SK-N-SH (cell line): ENCODE measurements around the gene SPATA19.

ENCODE experiments used
- CHD2 ChIP-seq: fragments of 150-350 bp; IDR thresholded peaks from 2 replicates; pipeline ENCODE4 v1.6.1; 2018; ENCODE audit warnings: low read length; ENCODE audit not compliant: partially characterized antibody
- GATA2 ChIP-seq: sonication (generic); formaldehyde crosslinking; IDR thresholded peaks from 2 replicates; pipeline ENCODE4 v1.5.0; 2020; ENCODE audit warnings: mild to moderate bottlenecking, missing genetic modification reagents
- POLR2AphosphoS5 ChIP-seq: IDR thresholded peaks from 2 replicates; pipeline ENCODE4 v1.6.1; 2012; ENCODE audit warnings: low read depth, low read length
- RAD21 ChIP-seq: IDR thresholded peaks from 2 replicates; pipeline ENCODE4 v1.6.1; 2012; ENCODE audit warnings: mild to moderate bottlenecking, low read length
- TF ChIP-seq, protein P1 (sequence below): IDR thresholded peaks from 2 replicates; pipeline ENCODE4 v1.4.0; 2012; ENCODE audit warnings: low read depth, borderline replicate concordance
- TF ChIP-seq, protein P2 (sequence below): fragments of 200-600 bp; sonication (generic); IDR thresholded peaks from 2 replicates; pipeline ENCODE4 v1.6.1; 2017; ENCODE audit warnings: antibody characterized with exemption, mild to moderate bottlenecking, moderate library complexity
- TF ChIP-seq, protein P3 (sequence below): fragments of 150-350 bp; IDR thresholded peaks from 2 replicates; pipeline ENCODE4 v1.6.1; 2017; ENCODE audit warnings: antibody characterized with exemption, low read length, low read depth, borderline replicate concordance
- TF ChIP-seq, protein P4 (sequence below): fragments of 150-350 bp; IDR thresholded peaks from 2 replicates; pipeline ENCODE4 v1.6.1; 2016; ENCODE audit warnings: mild to moderate bottlenecking, low read depth, low read length
- TF ChIP-seq, protein P5 (sequence below): IDR thresholded peaks from 2 replicates; pipeline ENCODE4 v1.4.0; 2012; ENCODE audit warnings: low read depth

DNA sequence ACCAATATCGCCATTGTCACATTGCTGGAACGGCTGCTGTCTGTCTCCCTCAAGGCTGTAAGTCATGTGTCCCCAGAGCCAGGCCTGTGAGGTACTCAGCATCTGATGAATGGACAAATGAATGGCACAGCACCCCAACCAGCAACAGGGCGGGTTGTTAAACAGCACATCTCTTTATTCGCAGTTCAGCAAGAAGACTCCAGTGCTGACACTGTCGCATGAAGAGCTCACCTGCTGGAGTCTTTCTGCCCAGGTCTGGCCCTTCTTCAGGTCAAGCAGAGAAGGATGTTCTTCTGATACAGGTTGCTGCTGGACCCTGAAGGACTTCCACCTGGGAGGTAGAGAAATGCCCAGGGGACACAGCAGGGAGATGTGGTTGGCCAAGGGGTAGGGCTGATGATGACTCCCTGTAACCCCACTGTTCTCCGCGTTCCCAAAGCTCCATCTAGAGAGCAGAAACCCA is 4.8 kb downstream of the SPATA19 start:
- TF ChIP-seq, protein P1, sequence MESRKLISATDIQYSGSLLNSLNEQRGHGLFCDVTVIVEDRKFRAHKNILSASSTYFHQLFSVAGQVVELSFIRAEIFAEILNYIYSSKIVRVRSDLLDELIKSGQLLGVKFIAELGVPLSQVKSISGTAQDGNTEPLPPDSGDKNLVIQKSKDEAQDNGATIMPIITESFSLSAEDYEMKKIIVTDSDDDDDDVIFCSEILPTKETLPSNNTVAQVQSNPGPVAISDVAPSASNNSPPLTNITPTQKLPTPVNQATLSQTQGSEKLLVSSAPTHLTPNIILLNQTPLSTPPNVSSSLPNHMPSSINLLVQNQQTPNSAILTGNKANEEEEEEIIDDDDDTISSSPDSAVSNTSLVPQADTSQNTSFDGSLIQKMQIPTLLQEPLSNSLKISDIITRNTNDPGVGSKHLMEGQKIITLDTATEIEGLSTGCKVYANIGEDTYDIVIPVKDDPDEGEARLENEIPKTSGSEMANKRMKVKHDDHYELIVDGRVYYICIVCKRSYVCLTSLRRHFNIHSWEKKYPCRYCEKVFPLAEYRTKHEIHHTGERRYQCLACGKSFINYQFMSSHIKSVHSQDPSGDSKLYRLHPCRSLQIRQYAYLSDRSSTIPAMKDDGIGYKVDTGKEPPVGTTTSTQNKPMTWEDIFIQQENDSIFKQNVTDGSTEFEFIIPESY = no peak
- TF ChIP-seq, protein P2, sequence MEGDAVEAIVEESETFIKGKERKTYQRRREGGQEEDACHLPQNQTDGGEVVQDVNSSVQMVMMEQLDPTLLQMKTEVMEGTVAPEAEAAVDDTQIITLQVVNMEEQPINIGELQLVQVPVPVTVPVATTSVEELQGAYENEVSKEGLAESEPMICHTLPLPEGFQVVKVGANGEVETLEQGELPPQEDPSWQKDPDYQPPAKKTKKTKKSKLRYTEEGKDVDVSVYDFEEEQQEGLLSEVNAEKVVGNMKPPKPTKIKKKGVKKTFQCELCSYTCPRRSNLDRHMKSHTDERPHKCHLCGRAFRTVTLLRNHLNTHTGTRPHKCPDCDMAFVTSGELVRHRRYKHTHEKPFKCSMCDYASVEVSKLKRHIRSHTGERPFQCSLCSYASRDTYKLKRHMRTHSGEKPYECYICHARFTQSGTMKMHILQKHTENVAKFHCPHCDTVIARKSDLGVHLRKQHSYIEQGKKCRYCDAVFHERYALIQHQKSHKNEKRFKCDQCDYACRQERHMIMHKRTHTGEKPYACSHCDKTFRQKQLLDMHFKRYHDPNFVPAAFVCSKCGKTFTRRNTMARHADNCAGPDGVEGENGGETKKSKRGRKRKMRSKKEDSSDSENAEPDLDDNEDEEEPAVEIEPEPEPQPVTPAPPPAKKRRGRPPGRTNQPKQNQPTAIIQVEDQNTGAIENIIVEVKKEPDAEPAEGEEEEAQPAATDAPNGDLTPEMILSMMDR = no peak
- TF ChIP-seq CHD2 (no peak), POLR2AphosphoS5 (no peak), GATA2 (CRISPR knock-in tag) (no peak), RAD21 (no peak)
- TF ChIP-seq, protein P3, sequence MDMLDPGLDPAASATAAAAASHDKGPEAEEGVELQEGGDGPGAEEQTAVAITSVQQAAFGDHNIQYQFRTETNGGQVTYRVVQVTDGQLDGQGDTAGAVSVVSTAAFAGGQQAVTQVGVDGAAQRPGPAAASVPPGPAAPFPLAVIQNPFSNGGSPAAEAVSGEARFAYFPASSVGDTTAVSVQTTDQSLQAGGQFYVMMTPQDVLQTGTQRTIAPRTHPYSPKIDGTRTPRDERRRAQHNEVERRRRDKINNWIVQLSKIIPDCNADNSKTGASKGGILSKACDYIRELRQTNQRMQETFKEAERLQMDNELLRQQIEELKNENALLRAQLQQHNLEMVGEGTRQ = no peak
- TF ChIP-seq, protein P4, sequence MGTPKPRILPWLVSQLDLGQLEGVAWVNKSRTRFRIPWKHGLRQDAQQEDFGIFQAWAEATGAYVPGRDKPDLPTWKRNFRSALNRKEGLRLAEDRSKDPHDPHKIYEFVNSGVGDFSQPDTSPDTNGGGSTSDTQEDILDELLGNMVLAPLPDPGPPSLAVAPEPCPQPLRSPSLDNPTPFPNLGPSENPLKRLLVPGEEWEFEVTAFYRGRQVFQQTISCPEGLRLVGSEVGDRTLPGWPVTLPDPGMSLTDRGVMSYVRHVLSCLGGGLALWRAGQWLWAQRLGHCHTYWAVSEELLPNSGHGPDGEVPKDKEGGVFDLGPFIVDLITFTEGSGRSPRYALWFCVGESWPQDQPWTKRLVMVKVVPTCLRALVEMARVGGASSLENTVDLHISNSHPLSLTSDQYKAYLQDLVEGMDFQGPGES = no peak
- TF ChIP-seq, protein P5, sequence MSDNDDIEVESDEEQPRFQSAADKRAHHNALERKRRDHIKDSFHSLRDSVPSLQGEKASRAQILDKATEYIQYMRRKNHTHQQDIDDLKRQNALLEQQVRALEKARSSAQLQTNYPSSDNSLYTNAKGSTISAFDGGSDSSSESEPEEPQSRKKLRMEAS = no peak
